ENCODE measurements around the gene CD14. TPM values are rescaled to one million over a fixed set of nuclear protein-coding genes. Genes with fewer than 3 reads are reported as not detected.
A peak's percentile ranks its signal among the peaks of the same experiment; 100 is the strongest.

The CD14 gene
- total RNA-seq, 1 donor from 2014 or later, result 0.16 TPM

- H3K9me3 ChIP-seq (ENCODE audit: insufficient read depth, low read depth, low read length), result no peaks in the 10 kb centered on the region
- Mint-ChIP-seq H3K4me1 (ENCODE audit: low read depth, unreplicated experiment) (peaks cover 4% of the 10 kb centered on the region), H3K36me3 (ENCODE audit: low read depth, unreplicated experiment) (peaks cover 36% of the 10 kb centered on the region), H3K9me3 (ENCODE audit: unreplicated experiment) (peaks cover 2% of the 10 kb centered on the region), H3K27me3 (ENCODE audit: low read depth, unreplicated experiment) (no peaks in the 10 kb centered on the region), H3K4me3 (ENCODE audit: unreplicated experiment) (no peak overlapping the region), H3K27ac (ENCODE audit: unreplicated experiment) (no peak overlapping the region)
- H3K79me2 ChIP-seq (ENCODE audit: insufficient read depth, low read length), result no peaks in the 10 kb centered on the region
- no peak overlapping the region for H2AFZ ChIP-seq (ENCODE audit: low read depth, low read length)
- FAIRE-seq (no peak), DNase-seq (ENCODE audit: low read depth) (no peak)
- no peaks in the 10 kb centered on the region for H3K27me3 ChIP-seq (ENCODE audit: insufficient read depth, low read length)
- TF ChIP-seq EZH2 (IDR thresholded peaks at IDR 0.05; ENCODE audit: insufficient read depth, low read length) (no peak), CTCF (IDR thresholded peaks at IDR 0.05; ENCODE audit: insufficient read depth, low read depth, low read length) (no peak)
- H4K20me1 ChIP-seq (ENCODE audit: insufficient read depth, low read length), result no peaks in the 10 kb centered on the region
- H3K27ac ChIP-seq (ENCODE audit: low read depth, low read length), result no peak overlapping the region
- H3K36me3 ChIP-seq (ENCODE audit: insufficient read depth, low read length), result peaks cover 62% of the 10 kb centered on the region
- no peak overlapping the region for H3K4me2 ChIP-seq (ENCODE audit: low read length)
- H3K4me3 ChIP-seq (ENCODE audit: insufficient read depth, low read depth, low read length), result no peak overlapping the region
- H3K4me1 ChIP-seq (ENCODE audit: insufficient read depth, low read length), result no peaks in the 10 kb centered on the region
- H3K9ac ChIP-seq (ENCODE audit: low read length), result no peak overlapping the region
Observed at GRCh38 chr5:140658870-140659269, 25.9 kb upstream of the CD14 start.

- peaks cover 10% of the 10 kb centered on the region for H3K36me3 Mint-ChIP-seq (ENCODE audit: low read depth, unreplicated experiment)
- Histone ChIP-seq H3K9ac (ENCODE audit: low read length) (peak overlapping the region; percentile 91), H4K20me1 (ENCODE audit: insufficient read depth, low read length) (peaks cover 6% of the 10 kb centered on the region), H3K9me3 (ENCODE audit: insufficient read depth, low read depth, low read length) (no peaks in the 10 kb centered on the region), H3K4me1 (ENCODE audit: insufficient read depth, low read length) (peaks cover 9% of the 10 kb centered on the region), H3K79me2 (ENCODE audit: insufficient read depth, low read length) (peaks cover 47% of the 10 kb centered on the region), H3K36me3 (ENCODE audit: insufficient read depth, low read length) (peaks cover 20% of the 10 kb centered on the region), H3K27ac (ENCODE audit: low read depth, low read length) (peak overlapping the region; percentile 82), H2AFZ (ENCODE audit: low read depth, low read length) (peak overlapping the region; percentile 83), H3K4me2 (ENCODE audit: low read length) (peak overlapping the region; percentile 95), H3K27me3 (ENCODE audit: insufficient read depth, low read length) (no peaks in the 10 kb centered on the region), H3K4me3 (ENCODE audit: insufficient read depth, low read depth, low read length) (peak overlapping the region; percentile 96)
- no peaks in the 10 kb centered on the region for H3K27me3 Mint-ChIP-seq (ENCODE audit: low read depth, unreplicated experiment)
- peaks cover 3% of the 10 kb centered on the region for H3K4me1 Mint-ChIP-seq (ENCODE audit: low read depth, unreplicated experiment)
- TF ChIP-seq CTCF (IDR thresholded peaks at IDR 0.05; ENCODE audit: insufficient read depth, low read depth, low read length) (no peak), EZH2 (IDR thresholded peaks at IDR 0.05; ENCODE audit: insufficient read depth, low read length) (no peak)
- no peak overlapping the region for H3K27ac Mint-ChIP-seq (ENCODE audit: unreplicated experiment)
- no peak for FAIRE-seq
- DNase-seq (ENCODE audit: low read depth), result no peak
- no peaks in the 10 kb centered on the region for H3K9me3 Mint-ChIP-seq (ENCODE audit: unreplicated experiment)
- peak overlapping the region; percentile 99 for H3K4me3 Mint-ChIP-seq (ENCODE audit: unreplicated experiment)
Observed at GRCh38 chr5:140647042-140647419, 14.1 kb upstream of the CD14 start.

GRCh38 chr5:140642718-140643117 lies 9.7 kb upstream of the CD14 start:
- no peak for FAIRE-seq
- Histone ChIP-seq H3K27ac (ENCODE audit: low read depth, low read length) (no peak overlapping the region), H3K9me3 (ENCODE audit: insufficient read depth, low read depth, low read length) (no peaks in the 10 kb centered on the region), H3K36me3 (ENCODE audit: insufficient read depth, low read length) (peaks cover 6% of the 10 kb centered on the region), H4K20me1 (ENCODE audit: insufficient read depth, low read length) (peaks cover 6% of the 10 kb centered on the region), H3K4me2 (ENCODE audit: low read length) (no peak overlapping the region), H3K79me2 (ENCODE audit: insufficient read depth, low read length) (peaks cover 41% of the 10 kb centered on the region), H3K27me3 (ENCODE audit: insufficient read depth, low read length) (no peaks in the 10 kb centered on the region), H3K4me1 (ENCODE audit: insufficient read depth, low read length) (peaks cover 14% of the 10 kb centered on the region), H3K9ac (ENCODE audit: low read length) (no peak overlapping the region), H3K4me3 (ENCODE audit: insufficient read depth, low read depth, low read length) (no peak overlapping the region), H2AFZ (ENCODE audit: low read depth, low read length) (no peak overlapping the region)
- H3K36me3 Mint-ChIP-seq (ENCODE audit: low read depth, unreplicated experiment), result peaks cover 11% of the 10 kb centered on the region
- H3K4me3 Mint-ChIP-seq (ENCODE audit: unreplicated experiment), result no peak overlapping the region
- no peaks in the 10 kb centered on the region for H3K27me3 Mint-ChIP-seq (ENCODE audit: low read depth, unreplicated experiment)
- peaks cover 9% of the 10 kb centered on the region for H3K4me1 Mint-ChIP-seq (ENCODE audit: low read depth, unreplicated experiment)
- peak; percentile 81 for DNase-seq (ENCODE audit: low read depth)
- H3K27ac Mint-ChIP-seq (ENCODE audit: unreplicated experiment), result no peak overlapping the region
- TF ChIP-seq EZH2 (IDR thresholded peaks at IDR 0.05; ENCODE audit: insufficient read depth, low read length), result no peak
- no peak for TF ChIP-seq CTCF (IDR thresholded peaks at IDR 0.05; ENCODE audit: insufficient read depth, low read depth, low read length)
- no peaks in the 10 kb centered on the region for H3K9me3 Mint-ChIP-seq (ENCODE audit: unreplicated experiment)
